GM12892 (cell line): Measurements from ENCODE around the gene LEF1.
A peak's percentile ranks its signal among the peaks of the same experiment; 100 is the strongest.

Source experiments
- DNase-seq: peaks from one replicate; pipeline ENCODE4 v3.0.0; 2011; ENCODE audit not compliant: insufficient read length
- FAIRE-seq: peaks from 2 replicates; lab custom pipeline; 2011; peaks lifted over from hg19 to GRCh38; lab: Jason Lieb, UNC
- POLR2A ChIP-seq: IDR thresholded peaks from 2 replicates; pipeline ENCODE4 v1.6.1; 2011; ENCODE audit warnings: low read depth, low read length, control low read depth
- POLR2AphosphoS5 ChIP-seq: IDR thresholded peaks from 2 replicates; pipeline ENCODE4 v1.6.1; 2011; ENCODE audit warnings: low read depth, low read length, control low read depth
- TAF1 ChIP-seq: IDR thresholded peaks from 2 replicates; pipeline ENCODE4 v1.6.1; 2011; ENCODE audit warnings: low read depth, mild to moderate bottlenecking, control low read depth, low read length, borderline replicate concordance

Gene LEF1

GRCh38 chr4:108117418-108118182, 51.1 kb downstream of the LEF1 start:
- TF ChIP-seq POLR2A (no peak), POLR2AphosphoS5 (no peak), TAF1 (no peak)
- FAIRE-seq, result no peak
- DNase-seq, result no peak

DNA sequence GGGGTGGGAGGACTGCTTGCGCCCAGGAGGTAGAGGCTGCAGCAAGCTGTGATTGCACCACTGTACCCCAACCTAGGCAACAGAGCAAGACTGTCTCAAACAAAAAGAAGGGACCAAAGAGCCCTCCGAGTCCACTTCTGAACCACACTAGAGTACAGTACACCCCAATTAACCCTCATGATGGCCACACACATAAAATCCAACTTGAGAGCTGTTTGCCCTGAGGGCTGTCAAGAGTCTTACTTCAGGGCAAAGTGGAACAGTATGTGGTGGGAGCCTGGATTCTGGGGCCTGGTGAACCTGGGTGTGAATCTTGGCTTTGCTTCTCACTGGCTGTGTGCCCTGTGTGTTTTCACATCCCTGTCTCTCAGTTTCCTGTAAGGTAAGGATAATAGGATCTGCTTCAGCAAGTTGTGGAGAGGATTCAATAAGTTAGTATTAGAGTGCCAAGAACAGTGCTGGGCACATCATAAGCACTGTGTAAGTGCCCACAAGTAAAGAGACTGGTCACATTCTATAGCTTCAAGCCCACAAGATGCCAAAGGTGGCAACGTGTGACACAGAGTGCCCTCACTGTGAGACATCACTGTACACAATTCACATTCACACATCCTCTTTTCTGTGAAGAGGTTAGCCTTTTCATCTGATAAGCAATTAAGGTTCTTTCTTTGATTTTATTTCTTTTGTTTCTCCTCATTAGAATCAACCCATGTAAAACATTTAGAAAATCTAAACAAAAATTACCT, 52.1 kb downstream of the LEF1 start:
- no peak for DNase-seq
- peak; percentile 81 for FAIRE-seq
- no peak for TF ChIP-seq TAF1
- TF ChIP-seq POLR2A, result no peak
- TF ChIP-seq POLR2AphosphoS5, result no peak

- DNase-seq (no peak), FAIRE-seq (no peak)
- TF ChIP-seq POLR2A, result no peak
- no peak for TF ChIP-seq POLR2AphosphoS5
- no peak for TF ChIP-seq TAF1
Measured at GRCh38 chr4:108115168-108115526, 53.6 kb downstream of the LEF1 start.

DNA sequence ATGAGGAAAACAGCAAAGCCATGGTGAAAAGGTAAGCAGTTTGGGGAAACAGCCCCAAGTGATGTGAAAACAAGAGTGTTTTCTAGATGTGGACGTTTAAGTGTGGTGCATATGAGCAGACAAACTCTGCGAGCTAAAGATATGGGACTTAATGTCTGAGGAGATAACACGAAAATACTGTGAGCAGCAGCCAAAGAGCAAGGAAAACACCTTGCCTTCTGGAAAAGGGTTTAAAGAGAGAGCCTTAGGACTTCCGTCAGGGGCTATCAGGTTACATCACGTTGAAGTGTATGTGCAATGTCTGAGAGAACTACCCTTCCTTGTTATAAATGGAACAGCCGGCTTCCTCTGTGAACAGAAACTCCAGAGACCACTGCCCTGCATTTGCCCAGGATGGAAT, 54.2 kb downstream of the LEF1 start:
- DNase-seq (no peak), FAIRE-seq (peak; percentile 61)
- TF ChIP-seq POLR2A, result no peak

DNA sequence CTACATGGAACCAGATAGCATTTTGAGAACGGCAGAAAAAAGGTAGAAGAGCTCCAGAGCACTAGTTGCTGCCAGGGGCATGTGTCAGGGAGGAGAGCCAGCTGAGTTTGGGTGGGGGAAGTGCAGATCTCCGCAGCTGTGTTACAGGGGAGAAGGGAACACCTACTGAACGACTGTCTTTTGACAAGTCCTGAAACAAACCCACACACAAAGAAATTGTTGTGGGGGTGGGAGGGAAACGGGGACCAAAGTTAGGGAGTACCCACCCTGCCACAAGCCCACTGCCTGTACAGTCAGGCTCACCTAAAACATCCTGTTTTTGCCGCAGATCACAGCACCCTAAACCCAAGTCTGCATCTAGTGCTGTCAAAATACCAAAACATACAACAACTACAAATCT, 55.5 kb downstream of the LEF1 start:
- no peak for TF ChIP-seq POLR2AphosphoS5
- TF ChIP-seq TAF1, result no peak
- no peak for TF ChIP-seq POLR2A
- FAIRE-seq (no peak), DNase-seq (no peak)

DNA sequence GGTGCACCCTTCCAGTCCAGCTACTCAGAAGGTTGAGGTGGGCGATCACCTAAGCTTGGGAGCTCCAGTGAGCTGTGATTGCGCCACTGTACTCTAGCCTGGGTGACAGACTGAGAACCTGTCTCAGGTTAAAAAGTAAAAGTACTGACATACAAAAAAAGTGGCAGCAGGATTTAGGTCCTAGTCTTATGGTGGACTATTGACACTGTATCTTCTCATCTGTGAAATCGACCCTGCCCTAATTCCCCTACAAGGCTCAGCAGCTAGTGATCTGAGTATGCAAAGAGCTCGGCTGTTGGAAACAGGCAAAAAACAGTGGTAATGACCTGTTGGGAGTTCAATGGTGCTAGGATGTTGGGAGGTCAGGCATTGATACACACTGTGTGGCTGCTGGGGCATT, 57.0 kb downstream of the LEF1 start:
- no peak for TF ChIP-seq TAF1
- TF ChIP-seq POLR2A, result no peak
- DNase-seq, result no peak
- FAIRE-seq, result no peak

DNA sequence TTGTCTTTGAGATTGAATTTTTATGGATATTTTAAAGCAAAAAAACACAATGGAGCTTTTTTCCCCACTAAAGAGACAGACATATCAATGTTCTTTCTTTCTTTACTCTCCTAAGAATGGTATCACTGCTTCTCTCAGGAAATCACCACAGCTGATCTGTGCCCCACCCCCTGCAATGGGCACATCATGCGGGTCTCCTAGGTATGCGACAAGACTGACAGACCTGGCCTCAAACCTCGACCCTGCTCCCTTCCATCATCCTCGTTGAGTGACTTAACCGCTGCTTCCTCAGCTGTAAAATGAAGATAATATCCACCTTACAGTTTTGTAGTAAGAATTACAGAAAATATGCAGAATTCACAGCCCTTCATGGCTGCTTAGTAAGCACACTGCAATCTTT, 58.3 kb downstream of the LEF1 start:
- no peak for DNase-seq
- TF ChIP-seq POLR2AphosphoS5, result no peak
- TF ChIP-seq TAF1, result no peak
- no peak for TF ChIP-seq POLR2A
- peak; percentile 71 for FAIRE-seq

DNA sequence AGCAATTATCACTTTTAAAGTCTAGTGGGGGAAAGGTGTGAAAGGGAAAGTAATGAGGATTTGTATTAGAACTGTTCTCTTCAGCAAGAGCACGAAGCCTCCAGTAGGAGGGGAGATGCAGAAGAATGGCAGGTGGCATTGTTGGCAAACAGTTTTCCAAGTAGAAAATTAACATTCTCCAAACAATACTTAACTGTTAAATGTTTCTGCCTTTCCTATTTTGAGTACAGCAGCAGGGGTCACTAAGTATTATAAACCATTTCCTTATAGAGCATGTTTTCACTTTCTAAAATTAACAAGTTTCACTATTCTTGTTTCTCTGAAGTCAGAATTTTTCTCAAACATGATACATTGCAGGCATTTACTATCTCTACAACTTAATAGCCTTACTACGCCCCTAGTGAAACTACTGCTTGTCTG, 58.7 kb downstream of the LEF1 start:
- FAIRE-seq (no peak), DNase-seq (no peak)
- TF ChIP-seq POLR2A, result no peak
- TF ChIP-seq POLR2AphosphoS5, result no peak
- no peak for TF ChIP-seq TAF1

DNA sequence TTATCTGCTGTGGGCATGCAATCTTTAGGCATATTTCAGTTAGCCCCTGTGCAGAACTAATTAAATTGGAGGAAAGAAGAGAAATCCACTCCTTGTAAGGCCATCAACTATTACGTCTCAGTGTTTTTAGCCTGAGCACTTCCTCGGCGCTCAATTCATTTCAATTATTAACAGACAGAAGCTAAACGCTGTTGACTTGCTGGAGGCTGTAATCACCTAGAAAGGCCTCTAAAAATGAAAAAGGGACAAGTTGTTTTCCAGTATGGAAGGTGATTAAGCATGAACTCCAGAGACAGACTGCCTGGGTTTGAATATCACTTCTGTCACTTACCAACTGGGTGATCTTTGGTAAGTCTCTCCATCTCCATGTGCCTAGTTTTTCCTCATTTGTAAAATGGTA, 59.6 kb downstream of the LEF1 start:
- TF ChIP-seq POLR2AphosphoS5 (no peak), TAF1 (no peak), POLR2A (no peak)
- FAIRE-seq (no peak), DNase-seq (no peak)

- FAIRE-seq (peak; percentile 30), DNase-seq (no peak)
- no peak for TF ChIP-seq POLR2AphosphoS5
- TF ChIP-seq POLR2A, result no peak
- no peak for TF ChIP-seq TAF1
Measured at GRCh38 chr4:108107729-108108382, 60.9 kb downstream of the LEF1 start.

GRCh38 chr4:108107101-108107500, 61.6 kb downstream of the LEF1 start:
- FAIRE-seq, result no peak
- TF ChIP-seq TAF1 (no peak), POLR2AphosphoS5 (no peak), POLR2A (no peak)
- DNase-seq, result no peak

DNA sequence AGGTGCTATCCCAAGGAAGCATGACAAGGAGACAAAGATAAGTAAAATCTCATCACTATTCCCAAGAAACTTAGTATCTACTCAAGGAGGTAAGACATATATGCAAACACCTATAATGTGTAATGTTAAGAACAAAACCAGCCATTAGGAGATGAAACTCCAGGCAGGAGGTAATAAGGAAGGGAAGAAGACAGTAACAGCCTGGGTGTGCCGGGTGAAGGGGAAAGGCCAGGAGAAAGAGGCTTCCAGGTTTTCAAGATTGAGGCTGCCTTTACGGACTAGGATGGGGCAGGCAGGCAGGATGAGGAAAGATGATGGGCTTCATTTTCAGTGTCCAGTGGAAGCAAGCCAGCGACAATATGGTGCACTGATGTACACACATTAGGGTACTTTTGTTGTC, 62.5 kb downstream of the LEF1 start:
- FAIRE-seq (no peak), DNase-seq (no peak)
- TF ChIP-seq POLR2A, result no peak
- no peak for TF ChIP-seq TAF1
- no peak for TF ChIP-seq POLR2AphosphoS5
